GM18868 (cell line): ENCODE measurements around the gene CFAP92.

Experiments
- ATAC-seq: cut with Tn5 transposase; IDR thresholded peaks from one replicate; pipeline ENCODE4 v1.9.1; 2021; ENCODE audit warnings: mild to moderate bottlenecking, moderate library complexity; ENCODE audit not compliant: unreplicated experiment

CFAP92 gene

DNA sequence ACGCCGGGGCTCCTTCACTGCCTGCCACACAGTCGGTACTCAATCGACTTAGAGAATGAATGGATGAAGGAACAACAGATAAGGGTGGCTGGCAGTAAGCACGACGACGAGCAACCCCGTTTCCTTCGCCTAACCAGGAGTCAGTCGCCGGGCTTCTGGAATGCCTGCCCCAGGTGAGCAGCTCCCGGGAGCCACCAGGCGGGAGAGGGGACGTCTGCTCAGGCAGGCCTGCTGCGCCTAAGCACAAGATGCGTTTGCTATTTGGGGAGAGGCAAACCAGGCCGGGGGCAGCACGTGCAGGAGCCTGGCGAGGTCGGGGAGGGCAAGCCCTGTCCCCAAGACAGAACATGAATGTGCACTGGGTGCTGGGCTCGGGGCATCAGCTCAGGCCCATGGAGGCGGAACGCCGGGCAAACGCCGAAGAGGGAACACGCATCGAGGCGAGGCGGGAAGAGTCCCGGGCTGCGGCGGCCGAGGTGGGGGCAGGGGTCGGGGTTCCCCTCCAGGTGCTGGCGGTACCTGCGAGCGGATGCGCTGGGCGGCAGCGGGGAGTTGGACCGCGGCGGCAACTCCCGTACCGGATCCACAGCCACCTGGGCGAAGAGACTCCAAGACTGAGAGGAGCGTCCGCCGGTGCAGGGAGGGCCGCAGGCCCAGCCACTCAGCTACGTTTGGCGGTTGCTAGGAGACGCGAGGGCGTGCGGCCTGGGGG lies at the start of gene CFAP92:
CFAP92 (minus strand) TSS at position 616 of the 712 bp plus-strand sequence. CDS start 772 bp downstream, outside the sequence.
- ATAC-seq = peak; percentile 94

DNA sequence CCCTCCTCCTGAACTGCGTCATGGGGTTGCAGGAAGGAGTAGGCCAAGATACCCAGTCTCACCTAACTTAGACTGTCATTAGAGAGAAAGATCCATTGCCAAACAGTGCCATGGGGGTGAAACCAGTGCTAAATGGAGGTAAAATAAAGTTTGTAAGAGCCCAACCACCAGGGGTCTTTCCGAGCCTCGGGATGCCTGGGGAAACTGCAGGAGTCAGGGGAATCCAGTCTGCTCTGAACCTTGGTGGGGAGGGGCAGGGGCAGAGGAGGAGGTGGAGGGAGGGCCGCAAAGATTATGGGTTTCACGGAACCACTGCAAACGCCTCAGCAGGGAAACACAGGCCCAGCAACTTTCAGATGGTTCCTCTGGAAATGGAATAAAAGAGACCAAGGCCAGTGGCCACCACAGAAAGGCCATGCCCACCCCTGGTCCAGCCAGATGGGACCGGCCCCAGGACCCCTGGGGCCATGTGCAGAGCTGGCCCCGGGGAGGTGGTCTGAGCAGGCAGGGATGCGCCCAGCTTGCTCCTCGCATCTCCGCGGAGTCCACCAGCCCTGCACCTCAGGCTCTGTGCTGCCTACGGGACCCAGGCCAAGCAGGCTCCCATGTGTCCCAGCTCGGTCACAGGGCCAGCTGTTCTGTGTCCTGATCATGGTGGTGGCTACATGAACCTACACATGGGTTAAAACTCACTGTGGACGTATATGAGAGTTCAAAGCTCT lies 46.9 kb upstream of the CFAP92 start:
- no peak for ATAC-seq

- no peak for ATAC-seq
Observed at GRCh38 chr3:129040039-129040336, 46.1 kb upstream of the CFAP92 start.

- ATAC-seq = no peak
Observed at GRCh38 chr3:129039271-129040038, 45.6 kb upstream of the CFAP92 start.

DNA sequence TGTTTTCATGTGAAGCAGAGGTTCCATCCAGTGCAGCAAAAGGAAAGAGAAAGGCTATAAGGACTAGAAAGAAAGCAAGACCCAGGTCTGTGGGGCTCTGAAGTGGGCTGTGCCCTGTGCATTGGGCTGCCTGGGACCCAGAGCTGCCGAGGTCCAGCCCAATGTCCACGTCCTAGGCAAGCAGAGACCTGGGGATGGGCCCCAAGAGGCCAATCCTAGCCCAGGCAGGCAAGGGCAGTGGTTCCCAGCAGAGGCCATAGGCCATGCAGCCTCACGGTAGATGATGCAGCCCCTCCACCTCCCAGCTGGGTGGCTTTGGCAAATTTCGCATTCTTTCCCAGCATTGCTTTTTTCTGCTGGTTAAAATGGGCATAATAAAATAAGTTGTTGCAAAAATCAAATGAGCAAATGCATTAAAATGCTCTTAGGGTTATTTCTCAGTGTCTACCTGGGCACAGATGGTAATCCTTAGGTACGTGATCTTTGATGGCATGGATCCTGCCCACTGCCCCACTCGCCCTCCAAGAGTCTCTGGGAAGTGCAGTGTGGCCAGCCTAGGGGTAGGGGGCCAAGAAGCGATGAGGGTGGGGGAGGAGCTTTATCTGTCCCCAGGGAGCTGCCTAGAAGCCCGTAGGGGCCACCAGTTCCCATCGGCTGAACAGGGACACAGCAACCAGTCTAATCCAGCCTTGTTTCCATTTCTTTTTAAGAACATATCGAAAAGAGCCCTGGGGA lies 44.4 kb upstream of the CFAP92 start:
- ATAC-seq = no peak

DNA sequence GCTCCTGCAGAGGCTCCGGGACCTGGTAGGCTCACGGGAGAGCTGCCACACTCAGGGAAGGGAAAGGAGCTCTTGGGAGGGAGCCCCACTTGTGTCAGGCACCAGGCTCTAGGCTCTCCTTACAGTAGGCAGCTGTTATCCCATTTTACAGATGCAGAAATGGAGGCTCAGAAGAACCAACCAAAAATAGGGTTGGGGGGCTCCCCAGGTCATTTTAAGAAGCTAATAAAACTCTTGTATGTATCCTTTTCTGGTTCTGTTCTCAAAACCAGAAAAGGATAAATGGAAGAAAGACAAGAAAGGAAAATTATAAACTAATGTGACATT lies 43.2 kb upstream of the CFAP92 start:
- no peak for ATAC-seq

DNA sequence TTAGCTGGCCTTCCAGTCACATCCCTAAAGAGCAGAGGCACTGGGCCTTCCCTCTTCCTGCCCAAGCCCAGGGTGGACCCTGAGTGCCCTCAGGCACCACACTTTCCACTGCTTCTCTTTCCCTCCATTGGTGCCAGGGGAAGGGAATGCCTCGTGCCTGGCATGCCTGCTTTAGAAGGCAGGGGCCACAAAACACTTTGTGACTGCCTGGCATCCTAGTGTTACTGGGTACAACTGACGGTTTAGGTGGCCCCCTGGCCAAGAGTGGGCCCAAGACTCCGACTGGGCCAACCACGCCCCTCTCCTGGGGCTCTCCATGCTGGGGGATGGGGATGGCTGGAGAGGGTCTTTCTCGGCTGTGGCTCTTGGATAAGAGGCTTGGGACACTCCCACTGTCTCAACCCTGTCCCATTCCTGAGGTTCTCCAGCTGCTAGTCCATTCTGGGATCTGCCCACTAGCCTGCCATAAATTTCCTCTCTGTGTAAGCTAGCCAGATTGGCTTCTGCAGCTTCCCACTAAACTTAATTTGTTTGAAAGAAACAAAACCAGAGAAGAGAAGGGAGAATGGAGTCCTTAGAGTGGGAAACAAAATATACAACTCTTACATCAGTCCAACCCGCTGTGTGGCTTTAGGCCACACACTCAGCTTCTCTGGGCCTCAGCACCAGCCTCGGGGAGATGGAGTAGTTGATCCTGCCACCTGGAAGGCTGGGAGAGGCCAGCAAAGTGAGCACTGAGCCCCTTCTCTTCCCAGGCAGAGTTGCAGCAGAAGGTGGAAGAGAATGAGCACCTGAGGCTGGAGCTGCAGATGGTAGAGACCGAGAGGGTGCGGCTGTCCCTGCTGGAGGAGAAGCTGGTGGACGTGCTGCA lies 42.6 kb upstream of the CFAP92 start:
- ATAC-seq = no peak

- ATAC-seq = no peak
Observed at GRCh38 chr3:129035360-129036221, 41.7 kb upstream of the CFAP92 start.

DNA sequence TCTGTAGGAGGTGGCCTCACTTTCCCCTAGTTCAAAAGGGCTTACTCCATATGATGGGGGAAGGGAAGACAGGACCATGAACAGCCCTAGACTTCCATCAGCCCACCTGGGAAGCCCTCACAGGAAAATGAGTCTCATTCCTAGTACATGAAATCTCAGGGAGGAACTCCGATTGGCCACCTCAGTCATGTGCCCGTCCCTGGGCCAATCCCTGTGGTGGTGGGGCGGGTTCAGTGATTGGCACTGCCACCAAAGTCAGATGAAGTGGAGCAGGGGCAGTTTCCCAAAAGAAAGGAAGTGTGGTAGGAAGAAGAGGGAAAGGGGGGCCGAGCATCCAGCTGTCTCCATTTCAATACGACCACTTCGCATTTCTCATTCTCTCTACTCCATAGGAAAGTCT lies 40.8 kb upstream of the CFAP92 start:
- ATAC-seq = no peak

GRCh38 chr3:129033633-129034321 lies 39.9 kb upstream of the CFAP92 start:
- no peak for ATAC-seq

- no peak for ATAC-seq
Observed at GRCh38 chr3:129033151-129033550, 39.3 kb upstream of the CFAP92 start.

DNA sequence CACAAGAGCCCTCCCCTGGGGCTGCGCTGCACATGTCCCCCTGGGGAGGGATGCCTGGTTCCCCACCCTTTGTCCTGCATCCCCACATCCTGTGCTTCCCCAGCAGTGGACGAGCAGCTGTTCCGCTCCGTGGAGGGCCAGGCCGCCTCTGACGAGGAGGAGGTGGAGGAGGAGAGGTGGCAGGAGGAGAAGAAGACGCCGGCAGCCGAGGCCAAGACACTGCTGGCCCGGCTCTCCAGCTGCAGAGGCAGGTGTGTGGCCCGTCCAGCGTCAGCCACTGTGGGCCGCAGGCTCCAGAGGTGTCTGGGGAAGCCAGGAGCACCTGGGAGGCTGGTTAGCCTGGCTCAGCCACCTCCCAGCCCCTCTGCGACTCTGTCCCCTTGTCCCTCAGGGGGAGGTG lies 38.8 kb upstream of the CFAP92 start:
- no peak for ATAC-seq

- ATAC-seq = no peak
Observed at GRCh38 chr3:129031476-129032215, 37.8 kb upstream of the CFAP92 start.

GRCh38 chr3:129030611-129031010 lies 36.7 kb upstream of the CFAP92 start:
- no peak for ATAC-seq

- no peak for ATAC-seq
Observed at GRCh38 chr3:129028866-129029265, 35.0 kb upstream of the CFAP92 start.

GRCh38 chr3:129027544-129027880 lies 33.6 kb upstream of the CFAP92 start:
- no peak for ATAC-seq

DNA sequence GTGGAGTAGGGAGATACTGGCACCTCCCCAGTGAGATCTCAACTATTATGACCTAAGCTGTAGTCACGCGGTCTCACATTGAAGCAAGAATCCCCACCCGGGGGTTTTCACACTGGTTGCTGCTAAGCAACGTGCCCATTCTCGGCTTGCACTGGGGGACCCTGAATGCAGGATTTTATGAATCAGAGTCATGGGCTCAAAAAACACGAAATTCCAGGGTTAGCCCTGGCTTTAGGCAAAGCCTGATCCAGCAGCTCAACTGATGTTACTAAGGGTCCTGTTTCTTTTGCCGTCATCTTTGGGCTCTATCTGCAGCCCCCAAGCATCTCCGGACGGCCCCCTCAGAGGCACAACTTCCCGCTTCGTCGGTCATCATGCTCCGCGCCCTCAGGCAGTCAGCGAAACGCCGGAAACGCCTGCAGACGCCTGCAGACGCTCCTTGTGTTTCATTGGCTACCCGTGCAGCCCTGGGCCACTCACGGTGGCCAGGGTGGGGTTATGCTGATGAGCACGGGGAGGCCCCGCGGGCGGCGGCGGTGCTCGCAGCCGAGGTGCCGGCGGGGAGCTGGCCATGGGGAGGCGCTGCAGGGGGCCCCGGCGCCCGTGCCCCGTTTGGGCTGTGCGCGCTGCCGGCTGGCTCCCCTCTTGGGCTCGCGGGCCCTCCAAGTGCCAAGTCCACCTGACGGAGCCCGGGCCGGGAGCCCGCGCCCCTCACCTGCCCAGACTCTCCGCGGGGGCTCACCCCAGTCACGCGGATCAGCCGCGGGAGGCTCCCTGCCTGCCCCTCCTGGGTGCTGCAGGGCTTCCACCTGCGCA lies 33.1 kb upstream of the CFAP92 start:
- ATAC-seq = peak; percentile 99
